T-helper 2 cell treated with Interferon-gamma antibody and Interleukin-4, amounts not matched to agents 5 μg/mL and 100 μg/mL, for 36 hours (primary cell): ENCODE results near the gene UBE3B.

Experiments used
- DNase-seq: peaks from one replicate; pipeline ENCODE4 v3.0.0; 2021; ENCODE audit warnings: low spot score
- H3K27ac Mint-ChIP-seq: one replicate; pipeline ENCODE4 v1.8.0; 2021; ENCODE audit warnings: mild to moderate bottlenecking, mixed read lengths
- H3K27me3 Mint-ChIP-seq: one replicate; pipeline ENCODE4 v1.8.0; 2021; ENCODE audit warnings: low read depth, mixed read lengths
- H3K36me3 Mint-ChIP-seq: one replicate; pipeline ENCODE4 v1.8.0; 2021; ENCODE audit warnings: low read depth, mixed read lengths
- H3K4me1 Mint-ChIP-seq: one replicate; pipeline ENCODE4 v1.8.0; 2021; ENCODE audit warnings: low read depth, mixed read lengths
- H3K4me3 Mint-ChIP-seq: one replicate; pipeline ENCODE4 v1.8.0; 2022; ENCODE audit warnings: mild to moderate bottlenecking, moderate library complexity, mixed read lengths
- H3K9me3 Mint-ChIP-seq: one replicate; pipeline ENCODE4 v1.8.0; 2021; ENCODE audit warnings: mixed read lengths

Gene UBE3B

GRCh38 chr12:109525279-109525585 lies 47.8 kb downstream of the UBE3B start:
- Mint-ChIP-seq H3K36me3 (peaks cover 8% of the 10 kb centered on the region), H3K27me3 (no peaks in the 10 kb centered on the region)

GRCh38 chr12:109527489-109528123 lies 50.2 kb downstream of the UBE3B start:
- Mint-ChIP-seq H3K27ac (no peak overlapping the region), H3K36me3 (peaks cover 2% of the 10 kb centered on the region), H3K27me3 (no peaks in the 10 kb centered on the region)

More at GRCh38 chr12:109525279-109525585, 47.8 kb downstream of the UBE3B start:
- Mint-ChIP-seq H3K27ac (no peak overlapping the region), H3K4me1 (no peaks in the 10 kb centered on the region), H3K4me3 (no peak overlapping the region), H3K9me3 (no peaks in the 10 kb centered on the region)
- no peak for DNase-seq

GRCh38 chr12:109529691-109530640 lies 52.5 kb downstream of the UBE3B start:
- no peaks in the 10 kb centered on the region for H3K27me3 Mint-ChIP-seq
- no peak overlapping the region for H3K4me3 Mint-ChIP-seq
- no peaks in the 10 kb centered on the region for H3K9me3 Mint-ChIP-seq
- no peak overlapping the region for H3K27ac Mint-ChIP-seq
- H3K36me3 Mint-ChIP-seq, result peaks cover 2% of the 10 kb centered on the region
- DNase-seq, result no peak
- no peaks in the 10 kb centered on the region for H3K4me1 Mint-ChIP-seq

More at GRCh38 chr12:109527489-109528123, 50.2 kb downstream of the UBE3B start:
- no peaks in the 10 kb centered on the region for H3K9me3 Mint-ChIP-seq
- H3K4me3 Mint-ChIP-seq, result no peak overlapping the region
- no peak for DNase-seq
- H3K4me1 Mint-ChIP-seq, result no peaks in the 10 kb centered on the region

GRCh38 chr12:109531411-109531810 lies 54.0 kb downstream of the UBE3B start:
- H3K27me3 Mint-ChIP-seq, result no peaks in the 10 kb centered on the region
- DNase-seq, result no peak
- no peaks in the 10 kb centered on the region for H3K4me1 Mint-ChIP-seq
- peaks cover 2% of the 10 kb centered on the region for H3K36me3 Mint-ChIP-seq
- no peaks in the 10 kb centered on the region for H3K9me3 Mint-ChIP-seq
- H3K27ac Mint-ChIP-seq, result no peak overlapping the region
- no peak overlapping the region for H3K4me3 Mint-ChIP-seq

GRCh38 chr12:109532721-109533486 lies 55.5 kb downstream of the UBE3B start:
- H3K9me3 Mint-ChIP-seq, result no peaks in the 10 kb centered on the region
- no peak overlapping the region for H3K4me3 Mint-ChIP-seq
- DNase-seq, result no peak
- H3K4me1 Mint-ChIP-seq, result no peaks in the 10 kb centered on the region
- H3K27me3 Mint-ChIP-seq, result no peaks in the 10 kb centered on the region
- peaks cover 2% of the 10 kb centered on the region for H3K36me3 Mint-ChIP-seq
- H3K27ac Mint-ChIP-seq, result no peak overlapping the region

- Mint-ChIP-seq H3K36me3 (peaks cover 2% of the 10 kb centered on the region), H3K27ac (no peak overlapping the region), H3K27me3 (no peaks in the 10 kb centered on the region), H3K4me1 (no peaks in the 10 kb centered on the region), H3K4me3 (no peak overlapping the region), H3K9me3 (no peaks in the 10 kb centered on the region)
- DNase-seq, result no peak
These were observed 56.0 kb downstream of the UBE3B start for GRCh38 chr12:109533487-109533740.

- Mint-ChIP-seq H3K4me3 (no peak overlapping the region), H3K36me3 (peaks cover 2% of the 10 kb centered on the region), H3K27me3 (no peaks in the 10 kb centered on the region), H3K4me1 (no peaks in the 10 kb centered on the region), H3K9me3 (no peaks in the 10 kb centered on the region), H3K27ac (no peak overlapping the region)
- no peak for DNase-seq
These were observed 57.0 kb downstream of the UBE3B start for GRCh38 chr12:109534456-109534855.

GRCh38 chr12:109535231-109535862 lies 57.9 kb downstream of the UBE3B start:
- no peaks in the 10 kb centered on the region for H3K9me3 Mint-ChIP-seq
- H3K4me3 Mint-ChIP-seq, result no peak overlapping the region
- H3K27ac Mint-ChIP-seq, result no peak overlapping the region
- peaks cover 2% of the 10 kb centered on the region for H3K36me3 Mint-ChIP-seq
- DNase-seq, result no peak
- H3K4me1 Mint-ChIP-seq, result no peaks in the 10 kb centered on the region
- H3K27me3 Mint-ChIP-seq, result no peaks in the 10 kb centered on the region

GRCh38 chr12:109535863-109536250 lies 58.4 kb downstream of the UBE3B start:
- H3K4me1 Mint-ChIP-seq, result no peaks in the 10 kb centered on the region
- no peaks in the 10 kb centered on the region for H3K9me3 Mint-ChIP-seq
- no peaks in the 10 kb centered on the region for H3K27me3 Mint-ChIP-seq
- no peak overlapping the region for H3K27ac Mint-ChIP-seq
- DNase-seq, result no peak
- peaks cover 1% of the 10 kb centered on the region for H3K36me3 Mint-ChIP-seq
- no peak overlapping the region for H3K4me3 Mint-ChIP-seq

GRCh38 chr12:109537136-109537535 lies 59.7 kb downstream of the UBE3B start:
- Mint-ChIP-seq H3K9me3 (no peaks in the 10 kb centered on the region), H3K27ac (no peak overlapping the region), H3K27me3 (no peaks in the 10 kb centered on the region), H3K36me3 (no peaks in the 10 kb centered on the region), H3K4me1 (no peaks in the 10 kb centered on the region), H3K4me3 (no peak overlapping the region)
- DNase-seq, result no peak

GRCh38 chr12:109538191-109538863 lies 60.9 kb downstream of the UBE3B start:
- H3K27ac Mint-ChIP-seq, result no peak overlapping the region
- no peaks in the 10 kb centered on the region for H3K4me1 Mint-ChIP-seq
- H3K4me3 Mint-ChIP-seq, result no peak overlapping the region
- H3K36me3 Mint-ChIP-seq, result no peaks in the 10 kb centered on the region
- DNase-seq, result no peak
- H3K27me3 Mint-ChIP-seq, result no peaks in the 10 kb centered on the region
- no peaks in the 10 kb centered on the region for H3K9me3 Mint-ChIP-seq

GRCh38 chr12:109539508-109539907 lies 62.1 kb downstream of the UBE3B start:
- no peaks in the 10 kb centered on the region for H3K9me3 Mint-ChIP-seq
- no peak for DNase-seq
- no peak overlapping the region for H3K27ac Mint-ChIP-seq
- no peaks in the 10 kb centered on the region for H3K27me3 Mint-ChIP-seq
- H3K4me3 Mint-ChIP-seq, result no peak overlapping the region
- no peaks in the 10 kb centered on the region for H3K4me1 Mint-ChIP-seq
- no peaks in the 10 kb centered on the region for H3K36me3 Mint-ChIP-seq

- Mint-ChIP-seq H3K27ac (no peak overlapping the region), H3K9me3 (no peaks in the 10 kb centered on the region), H3K4me3 (no peak overlapping the region), H3K36me3 (no peaks in the 10 kb centered on the region), H3K4me1 (peaks cover 8% of the 10 kb centered on the region), H3K27me3 (no peaks in the 10 kb centered on the region)
- no peak for DNase-seq
These were observed 63.3 kb downstream of the UBE3B start for GRCh38 chr12:109540526-109541412.
